Endothelial cell of umbilical vein (primary cell): ENCODE measurements around the gene DENND2A. TPM values are rescaled to one million over a fixed set of nuclear protein-coding genes. Genes with fewer than 3 reads are reported as not detected.

Source experiments
- BruUV-seq: library from RNA; stranded (reverse); fragments of 400-500 nt; replicated peaks from 2 replicates; lab custom pipeline; 2021; lab: Mats Ljungman, UMichigan
- CTCF ChIA-PET: fragments of 300-600, 350-600 bp; sonication (Branson Sonifier 250); formaldehyde crosslinking; loops from one replicate; lab custom pipeline; 2021; ENCODE audit warnings: antibody characterized with exemption, inconsistent platforms; lab: Charles Lee
- POLR2A ChIA-PET: fragments of 300-600, 350-600 bp; sonication (Branson Sonifier 250); formaldehyde crosslinking; loops from one replicate; lab custom pipeline; 2021; ENCODE audit warnings: antibody characterized with exemption, inconsistent platforms; lab: Charles Lee
- DNase-seq: peaks from one replicate; pipeline ENCODE4 v3.0.0-alpha.2; 2011; ENCODE audit warnings: low read depth, low spot score
- FAIRE-seq: peaks from 2 replicates; lab custom pipeline; 2011; peaks lifted over from hg19 to GRCh38; lab: Jason Lieb, UNC
- H2AFZ ChIP-seq: 2 replicates; pipeline ENCODE4 v1.6.0; 2012; ENCODE audit warnings: low read depth, low read length, control low read depth, inconsistent platforms
- H3K27ac ChIP-seq: 2 replicates; pipeline ENCODE4 v1.5.1; 2011; ENCODE audit warnings: low read depth, mild to moderate bottlenecking, control low read depth, low read length, moderate library complexity; ENCODE audit not compliant: insufficient read depth
- H3K27me3 ChIP-seq, 2 experiments: 2 replicates each; pipeline versions ENCODE4 v1.6.0 to v1.6.1; 2011; ENCODE audit warnings: low read length in 2 of 2, mixed read lengths in 1 of 2; ENCODE audit not compliant: control insufficient read depth in 2 of 2, insufficient read depth in 2 of 2
- H3K36me3 ChIP-seq, 2 experiments: 2 replicates in 1 of 2; 3 replicates in 1 of 2; pipeline ENCODE4 v1.5.1; 2011; ENCODE audit warnings: low read length in 2 of 2, mild to moderate bottlenecking in 1 of 2, moderate library complexity in 1 of 2; ENCODE audit not compliant: control insufficient read depth in 2 of 2, insufficient read depth in 2 of 2; ENCODE audit errors: extremely low read depth in 1 of 2
- H3K4me1 ChIP-seq: 3 replicates; pipeline ENCODE4 v1.5.1; 2011; ENCODE audit warnings: mild to moderate bottlenecking, low read length; ENCODE audit not compliant: control insufficient read depth, insufficient read depth; ENCODE audit errors: extremely low read depth
- H3K4me2 ChIP-seq: 2 replicates; pipeline ENCODE4 v1.6.1; 2011; ENCODE audit warnings: low read length, control low read depth, mixed read lengths; ENCODE audit not compliant: insufficient read depth
- H3K4me3 ChIP-seq, 3 experiments: fragments of 200-600 bp in 1 of 3; sonication (generic), shearing (Covaris generic) in 1 of 3; replicated peaks in 1 of 3; 2 replicates each; pipeline ENCODE4 v1.5.1; 2011 to 2016; ENCODE audit warnings: control low read depth in 3 of 3, low read length in 3 of 3, mild to moderate bottlenecking in 2 of 3, inconsistent platforms in 1 of 3, low read depth in 1 of 3, moderate library complexity in 1 of 3; ENCODE audit not compliant: insufficient read depth in 1 of 3
- H3K79me2 ChIP-seq: 2 replicates; pipeline ENCODE4 v1.6.0; 2012; ENCODE audit warnings: low read length, inconsistent platforms; ENCODE audit not compliant: control insufficient read depth, insufficient read depth
- H3K9ac ChIP-seq: replicated peaks from 2 replicates; pipeline ENCODE3; 2011; ENCODE audit warnings: low read length, control low read depth; ENCODE audit not compliant: insufficient read depth; ENCODE audit errors: extremely low read depth
- H3K9me1 ChIP-seq: replicated peaks from 3 replicates; pipeline ENCODE4 v1.6.0; 2011; ENCODE audit warnings: mild to moderate bottlenecking, low read length; ENCODE audit not compliant: control insufficient read depth, insufficient read depth; ENCODE audit errors: extremely low read depth
- H3K9me3 ChIP-seq: replicated peaks from 2 replicates; pipeline ENCODE4 v1.5.1; 2012; ENCODE audit warnings: low read length, inconsistent platforms; ENCODE audit not compliant: control insufficient read depth, insufficient read depth
- H4K20me1 ChIP-seq: replicated peaks from 2 replicates; pipeline ENCODE3; 2011; ENCODE audit warnings: mild to moderate bottlenecking, low read length; ENCODE audit not compliant: control insufficient read depth, insufficient read depth; ENCODE audit errors: extremely low read depth
- EZH2 ChIP-seq: IDR thresholded peaks from 2 replicates; pipeline ENCODE4 v1.6.1; 2012; ENCODE audit warnings: borderline replicate concordance, low read depth, mild to moderate bottlenecking, moderate library complexity, low read length, inconsistent platforms; ENCODE audit not compliant: severe bottlenecking
- FOS ChIP-seq: IDR thresholded peaks from 2 replicates; pipeline ENCODE4 v1.6.1; 2011; ENCODE audit warnings: mild to moderate bottlenecking, low read length, moderate library complexity, borderline replicate concordance; ENCODE audit not compliant: insufficient read depth
- GATA2 ChIP-seq: IDR thresholded peaks from 2 replicates; pipeline ENCODE4 v1.7.0; 2011; ENCODE audit warnings: low read depth, mild to moderate bottlenecking, moderate library complexity, mixed read lengths, low read length; ENCODE audit not compliant: insufficient read length, insufficient read depth
- JUN ChIP-seq: IDR thresholded peaks from 2 replicates; pipeline ENCODE4 v1.6.1; 2011; ENCODE audit warnings: borderline replicate concordance, low read depth; ENCODE audit not compliant: insufficient read length, insufficient read depth
- MAX ChIP-seq: IDR thresholded peaks from 2 replicates; pipeline ENCODE4 v1.6.1; 2011; ENCODE audit not compliant: insufficient read depth, insufficient read length
- MYC ChIP-seq: IDR thresholded peaks from one replicate; pipeline ENCODE4 v1.6.1; 2011; ENCODE audit warnings: mild to moderate bottlenecking, low read depth, low read length
- POLR2A ChIP-seq: IDR thresholded peaks from 2 replicates; pipeline ENCODE4 v1.6.1; 2012; ENCODE audit warnings: low read depth, mild to moderate bottlenecking, control low read depth, low read length
- POLR2AphosphoS5 ChIP-seq: IDR thresholded peaks from 2 replicates; pipeline ENCODE4 v1.6.1; 2012; ENCODE audit warnings: low read depth, mild to moderate bottlenecking, control low read depth, low read length, moderate library complexity; ENCODE audit not compliant: insufficient read depth
- dilution Hi-C: fragments of 300-500 bp; cut with MboI; formaldehyde crosslinking; loops from one replicate; pipeline ENCODE4 v1.15.0; 2019; ENCODE audit warnings: low sequenced_read_pairs; ENCODE audit not compliant: extremely low pct_ligation_motif_present
- intact Hi-C: fragments of 100-400 bp; cut with micrococcal nuclease; formaldehyde crosslinking; loops from one replicate; pipeline ENCODE4 v1.10.0; 2022
- polyA plus RNA-seq, 4 experiments: library from polyadenylated mRNA; depleted of rRNA in 3 of 4; stranded (reverse) in 3 of 4; unstranded in 1 of 4; fragments of >200 nt; gene quantifications; 2 replicates each; pipeline versions ENCODE4 v1.2.1 to v1.2.3, GENCODE V29; 2011 to 2012; ENCODE audit warnings: missing spikeins in 1 of 4
- total RNA-seq: library from RNA; stranded (reverse); gene quantifications from 2 replicates; pipeline ENCODE4 v1.2.3, GENCODE V29; 2021
- TF ChIP-seq, protein P1 (sequence below), 2 donors: IDR thresholded peaks; 1 replicate in 1 of 2; 2 replicates in 1 of 2; pipeline ENCODE4 v1.5.1; 2011; ENCODE audit warnings: low read length in 2 of 2, mild to moderate bottlenecking in 2 of 2, moderate library complexity in 2 of 2, control low read depth in 1 of 2, inconsistent platforms in 1 of 2, low read depth in 1 of 2; ENCODE audit not compliant: insufficient read depth in 1 of 2; ENCODE audit errors: extremely low read depth in 1 of 2

The DENND2A gene
- total and polyA plus RNA-seq, 2 donors (not counting 3 experiments of a cell fraction or from before 2014, with no cell fraction given), result 0.33 TPM; not detected in 1

- dilution Hi-C loops, result no loop called here
- POLR2A ChIA-PET, result no interaction called here
- H3K9me3 ChIP-seq, result no peaks in the 10 kb centered on the region
- H3K27me3 ChIP-seq, result no peaks in the 10 kb centered on the region
- H3K4me3 ChIP-seq, result no peak overlapping the region
- TF ChIP-seq GATA2, result no peak
- TF ChIP-seq JUN, result no peak
- no peak for TF ChIP-seq POLR2AphosphoS5
- no peak for TF ChIP-seq EZH2
- TF ChIP-seq POLR2A, result no peak
- no peak for TF ChIP-seq FOS
- no peak for TF ChIP-seq MYC
- no peak for TF ChIP-seq MAX
- TF ChIP-seq, protein P1, sequence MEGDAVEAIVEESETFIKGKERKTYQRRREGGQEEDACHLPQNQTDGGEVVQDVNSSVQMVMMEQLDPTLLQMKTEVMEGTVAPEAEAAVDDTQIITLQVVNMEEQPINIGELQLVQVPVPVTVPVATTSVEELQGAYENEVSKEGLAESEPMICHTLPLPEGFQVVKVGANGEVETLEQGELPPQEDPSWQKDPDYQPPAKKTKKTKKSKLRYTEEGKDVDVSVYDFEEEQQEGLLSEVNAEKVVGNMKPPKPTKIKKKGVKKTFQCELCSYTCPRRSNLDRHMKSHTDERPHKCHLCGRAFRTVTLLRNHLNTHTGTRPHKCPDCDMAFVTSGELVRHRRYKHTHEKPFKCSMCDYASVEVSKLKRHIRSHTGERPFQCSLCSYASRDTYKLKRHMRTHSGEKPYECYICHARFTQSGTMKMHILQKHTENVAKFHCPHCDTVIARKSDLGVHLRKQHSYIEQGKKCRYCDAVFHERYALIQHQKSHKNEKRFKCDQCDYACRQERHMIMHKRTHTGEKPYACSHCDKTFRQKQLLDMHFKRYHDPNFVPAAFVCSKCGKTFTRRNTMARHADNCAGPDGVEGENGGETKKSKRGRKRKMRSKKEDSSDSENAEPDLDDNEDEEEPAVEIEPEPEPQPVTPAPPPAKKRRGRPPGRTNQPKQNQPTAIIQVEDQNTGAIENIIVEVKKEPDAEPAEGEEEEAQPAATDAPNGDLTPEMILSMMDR (IDR thresholded peaks at IDR 0.05; ENCODE audit: extremely low read depth in 1 of 2, insufficient read depth in 1 of 2, low read depth in 1 of 2, low read length in 2 of 2), result no peak
- intact Hi-C loops, result loop anchor here (5.0 kb wide), 2 partner anchors 129 to 1171 kb away; no protein-coding TSS in a partner anchor
- no peak overlapping the region for H2AFZ ChIP-seq
- BruUV-seq, result no TSS peak
- FAIRE-seq (no peak), DNase-seq (no peak)
- H3K9ac ChIP-seq, result no peak overlapping the region
- peaks cover 43% of the 10 kb centered on the region for H3K79me2 ChIP-seq
- H4K20me1 ChIP-seq, result no peaks in the 10 kb centered on the region
- H3K4me2 ChIP-seq, result no peak overlapping the region
- peaks cover 13% of the 10 kb centered on the region for H3K4me1 ChIP-seq
- H3K27ac ChIP-seq, result no peak overlapping the region
- no peaks in the 10 kb centered on the region for H3K9me1 ChIP-seq
- no peaks in the 10 kb centered on the region for H3K36me3 ChIP-seq
- CTCF ChIA-PET, result interaction anchor here (0.6 to 2.9 kb wide), 6 partner anchors 12 to 1231 kb away, joined by 3 to 16 read pairs (median 4); partner anchors contain the start of gene WEE2
These were observed 163.8 kb downstream of the DENND2A start for GRCh38 chr7:140476698-140477261.
